Esophagus (tissue), 2 donors: ENCODE measurements around the gene GPRC5A. TPM values are rescaled to one million over a fixed set of nuclear protein-coding genes. Genes with fewer than 3 reads are reported as not detected.

Experiments used
- H3K27ac ChIP-seq, 2 donors: one replicate each; pipeline ENCODE4 v1.5.1; 2013; ENCODE audit warnings: low read depth in 2 of 2, mild to moderate bottlenecking in 2 of 2, inconsistent platforms in 1 of 2, low read length in 1 of 2, moderate library complexity in 1 of 2
- H3K27me3 ChIP-seq, 2 donors: one replicate each; pipeline ENCODE4 v1.6.1; 2013; ENCODE audit warnings: low read length in 2 of 2, control low read depth in 1 of 2, mild to moderate bottlenecking in 1 of 2; ENCODE audit not compliant: insufficient read depth in 2 of 2, control insufficient read depth in 1 of 2
- H3K36me3 ChIP-seq, 2 donors: one replicate each; pipeline ENCODE4 v1.6.1; 2013; ENCODE audit warnings: low read length in 1 of 2; ENCODE audit not compliant: control insufficient read depth in 2 of 2, insufficient read depth in 2 of 2
- H3K4me1 ChIP-seq, 2 donors: one replicate each; pipeline ENCODE4 v1.6.1; 2013; ENCODE audit warnings: low read length in 1 of 2; ENCODE audit not compliant: control insufficient read depth in 2 of 2, insufficient read depth in 2 of 2
- H3K4me3 ChIP-seq, 2 donors: one replicate each; pipeline ENCODE4 v1.5.1; 2013; ENCODE audit warnings: low read length in 2 of 2, mild to moderate bottlenecking in 2 of 2, low read depth in 1 of 2, moderate library complexity in 1 of 2
- H3K9me3 ChIP-seq, 2 donors: one replicate each; pipeline ENCODE4 v1.6.1; 2013; ENCODE audit warnings: mild to moderate bottlenecking in 2 of 2, low read depth in 1 of 2, low read length in 1 of 2, moderate library complexity in 1 of 2; ENCODE audit not compliant: control insufficient read depth in 2 of 2, insufficient read depth in 1 of 2
- WGBS, 2 donors: extraction: QIAGEN DNeasy Blood & Tissue Kit; methylation state at CpG; one replicate each; pipeline ENCODE4 v1.1.7; 2013; 5-methylcytosine and 5-hydroxymethylcytosine counted together
- polyA plus RNA-seq, 2 donors: library from polyadenylated mRNA; stranded (reverse); fragments of 200-250 nt; gene quantifications; one replicate each; pipeline ENCODE4 v1.2.3, GENCODE V29; 2013
- donor health status: healthy with polysubstance abuse.
- donor health status: Bipolar disorder and iron deficiency.

The GPRC5A gene
- polyA plus RNA-seq, 2 donors, result 15.0 to 15.4 TPM

- Histone ChIP-seq H3K4me1 (peaks cover 0 to 8% of the 10 kb centered on the region in 2 donors), H3K27ac (no peak overlapping the region), H3K9me3 (no peaks in the 10 kb centered on the region), H3K4me3 (no peak overlapping the region), H3K27me3 (no peaks in the 10 kb centered on the region), H3K36me3 (no peaks in the 10 kb centered on the region)
- 82 to 86% methylated on average over 6 of the region's 6 CpGs for WGBS, 2 donors
These were observed 5.9 kb downstream of the GPRC5A start for GRCh38 chr12:12897302-12897701.

- Histone ChIP-seq H3K27me3 (no peaks in the 10 kb centered on the region), H3K9me3 (no peaks in the 10 kb centered on the region), H3K4me1 (peaks cover 0 to 8% of the 10 kb centered on the region in 2 donors), H3K4me3 (no peak overlapping the region), H3K36me3 (no peaks in the 10 kb centered on the region), H3K27ac (no peak overlapping the region)
- WGBS, 2 donors, result 86 to 92% methylated on average over 9 of the region's 9 CpGs
These were observed 6.9 kb downstream of the GPRC5A start for GRCh38 chr12:12898136-12898717.

GRCh38 chr12:12898911-12899511 lies 7.6 kb downstream of the GPRC5A start:
- Histone ChIP-seq H3K27me3 (no peaks in the 10 kb centered on the region), H3K4me1 (peaks cover 0 to 11% of the 10 kb centered on the region in 2 donors), H3K4me3 (no peak overlapping the region), H3K27ac (no peak overlapping the region), H3K9me3 (no peaks in the 10 kb centered on the region), H3K36me3 (no peaks in the 10 kb centered on the region)
- 90 to 92% methylated on average over 8 of the region's 8 CpGs for WGBS, 2 donors

- Histone ChIP-seq H3K4me3 (no peak overlapping the region), H3K4me1 (peaks cover 0 to 13% of the 10 kb centered on the region in 2 donors), H3K27ac (peak overlapping the region; percentile 14 to 48), H3K9me3 (no peaks in the 10 kb centered on the region), H3K27me3 (no peaks in the 10 kb centered on the region), H3K36me3 (no peaks in the 10 kb centered on the region)
- 66 to 80% methylated on average over 10 of the region's 10 CpGs for WGBS, 2 donors
These were observed 8.4 kb downstream of the GPRC5A start for GRCh38 chr12:12899530-12900380.

GRCh38 chr12:12900786-12901157 lies 9.4 kb downstream of the GPRC5A start:
- H3K4me3 ChIP-seq, result no peak overlapping the region
- H3K4me1 ChIP-seq, result peaks cover 0 to 13% of the 10 kb centered on the region in 2 donors
- peak overlapping the region in 1 of 2 donors; percentile 73 for H3K27ac ChIP-seq
- WGBS, 2 donors, result 35 to 76% methylated on average over 2 of the region's 2 CpGs
- H3K27me3 ChIP-seq, result no peaks in the 10 kb centered on the region
- H3K36me3 ChIP-seq, result no peaks in the 10 kb centered on the region
- no peaks in the 10 kb centered on the region for H3K9me3 ChIP-seq

- H3K36me3 ChIP-seq, result no peaks in the 10 kb centered on the region
- 43 to 58% methylated on average over 10 of the region's 10 CpGs for WGBS, 2 donors
- H3K4me1 ChIP-seq, result peaks cover 0 to 13% of the 10 kb centered on the region in 2 donors
- H3K9me3 ChIP-seq, result no peaks in the 10 kb centered on the region
- H3K27ac ChIP-seq, result peak overlapping the region; percentile 65 to 73
- no peaks in the 10 kb centered on the region for H3K27me3 ChIP-seq
- H3K4me3 ChIP-seq, result no peak overlapping the region
These were observed 9.9 kb downstream of the GPRC5A start for GRCh38 chr12:12901158-12901791.

GRCh38 chr12:12902036-12902435 lies 10.7 kb downstream of the GPRC5A start:
- H3K27me3 ChIP-seq, result no peaks in the 10 kb centered on the region
- no peak overlapping the region for H3K4me3 ChIP-seq
- H3K9me3 ChIP-seq, result no peaks in the 10 kb centered on the region
- H3K36me3 ChIP-seq, result no peaks in the 10 kb centered on the region
- H3K27ac ChIP-seq, result peak overlapping the region in 1 of 2 donors; percentile 43
- H3K4me1 ChIP-seq, result peaks cover 0 to 13% of the 10 kb centered on the region in 2 donors

- Histone ChIP-seq H3K27ac (peak overlapping the region in 1 of 2 donors; percentile 11), H3K36me3 (peaks cover 0 to 2% of the 10 kb centered on the region in 2 donors), H3K9me3 (no peaks in the 10 kb centered on the region), H3K4me3 (no peak overlapping the region), H3K4me1 (peaks cover 0 to 13% of the 10 kb centered on the region in 2 donors), H3K27me3 (no peaks in the 10 kb centered on the region)
- WGBS, 2 donors, result 62 to 68% methylated on average over 14 of the region's 14 CpGs
These were observed 12.6 kb downstream of the GPRC5A start for GRCh38 chr12:12903642-12904609.
